ENCODE data around the gene SLC9A1. TPM values are rescaled to one million over a fixed set of nuclear protein-coding genes. Genes with fewer than 3 reads are reported as not detected.

SLC9A1 gene
- total RNA-seq, 1 experiment from 2014 or later = 21.7 TPM

GRCh38 chr1:27060891-27061290 lies 94.0 kb downstream of the SLC9A1 start:
- Histone ChIP-seq H3K79me2 (ENCODE audit: insufficient read depth, low read length) (no peaks in the 10 kb centered on the region), H3K36me3 (ENCODE audit: control insufficient read depth in 1 of 2, insufficient read depth in 2 of 2, low read length in 2 of 2) (no peaks in the 10 kb centered on the region), H3K4me2 (ENCODE audit: low read length) (no peak overlapping the region), H3K27me3 (ENCODE audit: insufficient read depth, low read length) (no peaks in the 10 kb centered on the region), H2AFZ (ENCODE audit: low read depth, low read length, poor library complexity, severe bottlenecking) (no peak overlapping the region), H3K27ac (ENCODE audit: low read depth, low read length) (no peak overlapping the region), H3K4me3 (replicated peaks in 1 of 2; ENCODE audit: low read depth in 1 of 2, low read length in 2 of 2) (no peak overlapping the region), H3K9me2 (ENCODE audit: insufficient read depth) (no peaks in the 10 kb centered on the region), H3K9ac (ENCODE audit: low read length) (no peak overlapping the region), H3K4me1 (ENCODE audit: control insufficient read depth in 1 of 2, insufficient read depth in 2 of 2, low read length in 2 of 2) (no peaks in the 10 kb centered on the region), H3K9me3 (ENCODE audit: control insufficient read depth in 1 of 2, insufficient read depth in 1 of 2, low read depth in 1 of 2, low read length in 2 of 2) (no peaks in the 10 kb centered on the region), H4K20me1 (ENCODE audit: insufficient read depth) (no peaks in the 10 kb centered on the region)
- DNase-seq (ENCODE audit: low read depth, low spot score) = no peak
- POLR2A ChIA-PET = no interaction called here
- RAD21 ChIA-PET (ENCODE audit: low non-redundant PET in 1 of 2, low total read pairs in 2 of 2, uncharacterized antibody in 2 of 2, unreplicated experiment in 2 of 2) = interaction anchor here in 1 of 2 experiments (0.6 kb wide), 1 partner anchor 12 kb away, joined by 3 read pairs; no protein-coding TSS in a partner anchor
- intact Hi-C loops (cut with micrococcal nuclease) = no loop called here
- no TSS peak for BruUV-seq (replicated peaks)
- ATAC-seq = no peak
- CTCF ChIA-PET = interaction anchor here (2.0 kb wide), 1 partner anchor 15 kb away, joined by 7 read pairs; no protein-coding TSS in a partner anchor
- TF ChIP-seq EGR1 (IDR thresholded peaks at IDR 0.05; ENCODE audit: low read depth) = no peak
- TF ChIP-seq SIN3A (IDR thresholded peaks at IDR 0.05; ENCODE audit: low read depth) = no peak
- TF ChIP-seq CEBPB (IDR thresholded peaks at IDR 0.05; ENCODE audit: low read depth) = no peak
- TF ChIP-seq SP1 (IDR thresholded peaks at IDR 0.05; ENCODE audit: low read depth) = no peak
- TF ChIP-seq CTCF (IDR thresholded peaks at IDR 0.05 in 2 of 3, conservative IDR thresholded peaks at IDR 0.05 in 1 of 3; ENCODE audit: borderline replicate concordance in 1 of 3, insufficient read depth in 1 of 3, low read depth in 2 of 3, low read length in 2 of 3) = no peak
- no peak for TF ChIP-seq SRF (IDR thresholded peaks at IDR 0.05; ENCODE audit: low read depth)
- no peak for TF ChIP-seq POLR2AphosphoS5 (IDR thresholded peaks at IDR 0.05; ENCODE audit: low read depth, low read length)
- no peak for TF ChIP-seq ZNF274 (IDR thresholded peaks at IDR 0.05; ENCODE audit: low read depth, low read length)
